ENCODE results near the gene ITGA3. TPM values are rescaled to one million over a fixed set of nuclear protein-coding genes. Genes with fewer than 3 reads are reported as not detected.

The ITGA3 gene
- total RNA-seq, 1 experiment from 2014 or later = 22.5 TPM

DNA sequence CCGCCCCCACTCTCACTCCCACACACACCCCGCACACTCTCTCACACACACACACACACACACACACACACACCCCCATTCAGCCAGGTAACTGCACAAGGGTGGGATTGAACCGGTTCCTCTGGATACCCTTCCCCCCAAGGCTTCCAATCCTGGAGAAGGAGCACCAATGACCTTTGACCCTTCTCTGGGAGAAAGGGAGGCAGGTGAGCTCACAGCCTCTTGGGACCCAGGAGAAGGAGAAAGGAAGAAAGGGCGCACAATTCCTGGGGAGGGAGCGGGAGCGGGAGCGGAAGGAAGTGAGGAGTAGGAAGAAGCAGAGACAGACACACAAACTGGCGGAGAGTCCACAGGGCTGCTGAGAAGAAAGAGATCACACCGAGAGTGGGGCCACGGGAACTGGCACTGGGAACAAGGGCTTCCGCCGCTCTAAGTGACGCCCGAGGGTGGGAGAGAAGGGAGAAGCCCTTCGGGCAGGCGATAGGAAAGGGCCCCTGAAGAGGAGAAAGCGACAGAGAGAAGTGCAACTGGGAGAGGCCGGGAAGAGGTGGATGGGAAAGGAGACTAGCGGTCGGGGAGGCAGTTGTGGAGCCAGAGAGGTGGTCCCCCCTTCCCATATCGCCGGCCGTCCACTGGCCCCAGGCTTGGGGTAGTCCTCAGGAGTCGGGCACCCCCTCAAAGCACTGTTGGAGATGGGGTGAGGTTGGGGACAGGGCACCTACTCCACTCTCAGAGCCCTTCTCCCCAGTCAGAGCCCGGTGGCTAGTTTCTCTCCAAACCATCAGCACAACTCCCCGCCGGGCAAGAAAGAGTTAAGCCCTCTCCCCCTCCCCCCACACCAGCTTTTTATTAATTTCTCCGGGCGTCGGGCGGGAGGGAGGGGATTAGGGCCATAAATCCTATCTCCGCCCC, 72.8 kb downstream of the ITGA3 start:
- no peak overlapping the region for H2BK20ac ChIP-seq (ENCODE audit: low read depth, low read length, poor library complexity, severe bottlenecking)
- TF ChIP-seq, protein P1, sequence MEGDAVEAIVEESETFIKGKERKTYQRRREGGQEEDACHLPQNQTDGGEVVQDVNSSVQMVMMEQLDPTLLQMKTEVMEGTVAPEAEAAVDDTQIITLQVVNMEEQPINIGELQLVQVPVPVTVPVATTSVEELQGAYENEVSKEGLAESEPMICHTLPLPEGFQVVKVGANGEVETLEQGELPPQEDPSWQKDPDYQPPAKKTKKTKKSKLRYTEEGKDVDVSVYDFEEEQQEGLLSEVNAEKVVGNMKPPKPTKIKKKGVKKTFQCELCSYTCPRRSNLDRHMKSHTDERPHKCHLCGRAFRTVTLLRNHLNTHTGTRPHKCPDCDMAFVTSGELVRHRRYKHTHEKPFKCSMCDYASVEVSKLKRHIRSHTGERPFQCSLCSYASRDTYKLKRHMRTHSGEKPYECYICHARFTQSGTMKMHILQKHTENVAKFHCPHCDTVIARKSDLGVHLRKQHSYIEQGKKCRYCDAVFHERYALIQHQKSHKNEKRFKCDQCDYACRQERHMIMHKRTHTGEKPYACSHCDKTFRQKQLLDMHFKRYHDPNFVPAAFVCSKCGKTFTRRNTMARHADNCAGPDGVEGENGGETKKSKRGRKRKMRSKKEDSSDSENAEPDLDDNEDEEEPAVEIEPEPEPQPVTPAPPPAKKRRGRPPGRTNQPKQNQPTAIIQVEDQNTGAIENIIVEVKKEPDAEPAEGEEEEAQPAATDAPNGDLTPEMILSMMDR (conservative IDR thresholded peaks at IDR 0.05) = no peak
- H3K27me3 ChIP-seq (ENCODE audit: insufficient read depth, low read length) = no peaks in the 10 kb centered on the region; the same call in 1 of the 2 replicates
- no peak overlapping the region for H2BK5ac ChIP-seq (ENCODE audit: insufficient read length, low read length)
- H3T11ph ChIP-seq (ENCODE audit: low read length) = no peak overlapping the region
- peaks cover 12% of the 10 kb centered on the region for H3K23me2 ChIP-seq (ENCODE audit: insufficient read length, low read depth, low read length, poor library complexity, severe bottlenecking)
- WGBS (ENCODE audit: extremely low coverage, insufficient read length, low lambda C conversion rate) = no CpG with 5 or more reads among the region's 32 CpGs
- Mint-ChIP-seq H3K4me3 (peak overlapping the region; percentile 83 to 93), H3K27me3 (ENCODE audit: low read depth) (peaks cover 42% of the 10 kb centered on the region), H3K9me3 (no peaks in the 10 kb centered on the region; a peak in 1 of 5 replicates), H3K4me1 (peaks cover 35 to 59% of the 10 kb centered on the region in 2 experiments), H3K36me3 (ENCODE audit: insufficient read depth in 1 of 3, low read depth in 3 of 3) (no peaks in the 10 kb centered on the region; a peak in 1 of 7 replicates), H3K27ac (peak overlapping the region in 2 of 3 experiments; percentile 94 to 96; a peak in 4 of 7 replicates)
- H3K14ac ChIP-seq (ENCODE audit: insufficient read depth, low read length) = 0 out of 2 replicates have a peak overlapping the region, but pooled peaks have one; percentile 9
- H2AK5ac ChIP-seq (ENCODE audit: insufficient read length, low read length) = no peak overlapping the region
- no peak overlapping the region for H2BK120ac ChIP-seq (ENCODE audit: low read depth, low read length, poor library complexity, severe bottlenecking)
- no peak overlapping the region for H3K9ac ChIP-seq (ENCODE audit: extremely low read depth, insufficient read length, low read length)
- H2BK12ac ChIP-seq (ENCODE audit: insufficient read length, low read depth, low read length) = no peak overlapping the region
- no peaks in the 10 kb centered on the region for H3K9me3 ChIP-seq (ENCODE audit: control insufficient read depth, low read depth, low read length)
- H2BK15ac ChIP-seq (ENCODE audit: low read depth, low read length) = no peak overlapping the region
- peaks cover 5% of the 10 kb centered on the region; the same call in 1 of the 2 replicates for H3K4me1 ChIP-seq (ENCODE audit: insufficient read depth, low read length)
- no peaks in the 10 kb centered on the region for H3K79me1 ChIP-seq (ENCODE audit: insufficient read depth, low read depth, low read length, poor library complexity, severe bottlenecking)
- no peaks in the 10 kb centered on the region for H4K20me1 ChIP-seq (ENCODE audit: control insufficient read depth, insufficient read depth, insufficient read length)
- no peak overlapping the region for H3K4ac ChIP-seq (ENCODE audit: low read depth, low read length)
- no peak overlapping the region for H3K27ac ChIP-seq (ENCODE audit: insufficient read length, low read depth, low read length)
- H4K91ac ChIP-seq (ENCODE audit: insufficient read length, low read depth, low read length) = no peak overlapping the region
- H4K8ac ChIP-seq (replicated peaks; ENCODE audit: insufficient read length, low read depth, low read length) = no peak overlapping the region
- H3K79me2 ChIP-seq (ENCODE audit: insufficient read depth, low read length) = no peaks in the 10 kb centered on the region
- no peak overlapping the region for H3K56ac ChIP-seq (ENCODE audit: insufficient read length, low read depth, low read length)
- peak; percentile 88 for DNase-seq
- no peak overlapping the region for H3K23ac ChIP-seq (ENCODE audit: insufficient read length, low read depth, low read length)
- H3K4me2 ChIP-seq (ENCODE audit: insufficient read depth, insufficient read length, low read length) = peak overlapping the region; percentile 82
- H3K18ac ChIP-seq (ENCODE audit: insufficient read length, low read depth, low read length) = no peak overlapping the region
- no peak overlapping the region for H2AFZ ChIP-seq (ENCODE audit: low read length)
- H4K5ac ChIP-seq (ENCODE audit: insufficient read length, low read depth, low read length) = no peak overlapping the region
